MG63 (cell line): Measurements from ENCODE around the gene IL1RAPL2. TPM values are rescaled to one million over a fixed set of nuclear protein-coding genes. Genes with fewer than 3 reads are reported as not detected.
"Not testable (repeated sequence)": the region's sequence is repeated elsewhere in the genome, so short reads cannot be mapped to it uniquely, and the experiment has no call there.

Experiments used
- DNase-seq: peaks from one replicate; pipeline ENCODE4 v3.0.0-alpha.2; 2020
- H3K27me3 ChIP-seq: fragments of 250-450 bp; sonication (Bioruptor Pico); 2 replicates; pipeline ENCODE4 v1.5.1; 2020; ENCODE audit warnings: mild to moderate bottlenecking, moderate library complexity
- H3K36me3 ChIP-seq: fragments of 250-450 bp; sonication (Bioruptor Pico); 2 replicates; pipeline ENCODE4 v1.5.1; 2020; ENCODE audit warnings: mild to moderate bottlenecking, moderate library complexity
- H3K4me3 ChIP-seq: fragments of 250-450 bp; sonication (Bioruptor Pico); 2 replicates; pipeline ENCODE4 v1.5.1; 2020; ENCODE audit warnings: mild to moderate bottlenecking, moderate library complexity
- H3K9me3 ChIP-seq: fragments of 250-450 bp; sonication (Bioruptor Pico); 2 replicates; pipeline ENCODE4 v1.5.1; 2020; ENCODE audit warnings: mild to moderate bottlenecking, moderate library complexity
- total RNA-seq: library from RNA; depleted of rRNA; stranded (reverse); fragments of >200 nt; shearing (Covaris generic); gene quantifications from 2 replicates; pipeline ENCODE4 v1.2.3, GENCODE V29; 2014; ENCODE audit warnings: low replicate concordance

IL1RAPL2 gene
- total RNA-seq, 1 experiment from 2014 or later = not detected

- Histone ChIP-seq H3K27me3 (no peaks in the 10 kb centered on the region), H3K36me3 (no peaks in the 10 kb centered on the region), H3K4me3 (no peak overlapping the region), H3K9me3 (no peaks in the 10 kb centered on the region)
- no peak for DNase-seq
Measured at GRCh38 chrX:105664243-105664642, 1098.2 kb downstream of the IL1RAPL2 start.

- not testable (repeated sequence) for H3K36me3 ChIP-seq, H3K4me3 ChIP-seq, H3K27me3 ChIP-seq, DNase-seq, H3K9me3 ChIP-seq
Measured at GRCh38 chrX:105684288-105684687, 1118.3 kb downstream of the IL1RAPL2 start.

GRCh38 chrX:105694839-105695238 lies 1128.8 kb downstream of the IL1RAPL2 start:
- no peak overlapping the region for H3K4me3 ChIP-seq
- H3K36me3 ChIP-seq = no peaks in the 10 kb centered on the region
- no peak for DNase-seq
- H3K9me3 ChIP-seq = no peaks in the 10 kb centered on the region
- H3K27me3 ChIP-seq = no peaks in the 10 kb centered on the region

GRCh38 chrX:105695451-105695850 lies 1129.5 kb downstream of the IL1RAPL2 start:
- Histone ChIP-seq H3K27me3 (no peaks in the 10 kb centered on the region), H3K9me3 (no peaks in the 10 kb centered on the region), H3K36me3 (no peaks in the 10 kb centered on the region), H3K4me3 (no peak overlapping the region)
- DNase-seq = no peak

- H3K4me3 ChIP-seq = no peak overlapping the region
- no peaks in the 10 kb centered on the region for H3K27me3 ChIP-seq
- no peaks in the 10 kb centered on the region for H3K36me3 ChIP-seq
- H3K9me3 ChIP-seq = no peaks in the 10 kb centered on the region
- no peak for DNase-seq
Measured at GRCh38 chrX:105696870-105697269, 1130.9 kb downstream of the IL1RAPL2 start.

GRCh38 chrX:105697984-105698781 lies 1132.2 kb downstream of the IL1RAPL2 start:
- Histone ChIP-seq H3K9me3 (no peaks in the 10 kb centered on the region), H3K4me3 (no peak overlapping the region), H3K27me3 (no peaks in the 10 kb centered on the region), H3K36me3 (no peaks in the 10 kb centered on the region)
- peak; percentile 25 for DNase-seq

- Histone ChIP-seq H3K4me3 (no peak overlapping the region), H3K9me3 (no peaks in the 10 kb centered on the region), H3K27me3 (no peaks in the 10 kb centered on the region), H3K36me3 (no peaks in the 10 kb centered on the region)
- no peak for DNase-seq
Measured at GRCh38 chrX:105700331-105700730, 1134.3 kb downstream of the IL1RAPL2 start.

GRCh38 chrX:105701310-105702052 lies 1135.5 kb downstream of the IL1RAPL2 start:
- H3K36me3 ChIP-seq = no peaks in the 10 kb centered on the region
- H3K9me3 ChIP-seq = no peaks in the 10 kb centered on the region
- H3K4me3 ChIP-seq = no peak overlapping the region
- DNase-seq = no peak
- H3K27me3 ChIP-seq = no peaks in the 10 kb centered on the region

GRCh38 chrX:105703876-105704275 lies 1137.9 kb downstream of the IL1RAPL2 start:
- no peaks in the 10 kb centered on the region for H3K9me3 ChIP-seq
- no peak for DNase-seq
- no peaks in the 10 kb centered on the region for H3K27me3 ChIP-seq
- no peaks in the 10 kb centered on the region for H3K36me3 ChIP-seq
- no peak overlapping the region for H3K4me3 ChIP-seq

- Histone ChIP-seq H3K36me3 (no peaks in the 10 kb centered on the region), H3K9me3 (no peaks in the 10 kb centered on the region), H3K4me3 (no peak overlapping the region), H3K27me3 (no peaks in the 10 kb centered on the region)
- DNase-seq = no peak
Measured at GRCh38 chrX:105706041-105706440, 1140.0 kb downstream of the IL1RAPL2 start.

GRCh38 chrX:105711805-105712204 lies 1145.8 kb downstream of the IL1RAPL2 start:
- DNase-seq = no peak
- H3K4me3 ChIP-seq = no peak overlapping the region
- no peaks in the 10 kb centered on the region for H3K27me3 ChIP-seq
- no peaks in the 10 kb centered on the region for H3K9me3 ChIP-seq
- no peaks in the 10 kb centered on the region for H3K36me3 ChIP-seq

GRCh38 chrX:105715746-105716145 lies 1149.7 kb downstream of the IL1RAPL2 start:
- no peaks in the 10 kb centered on the region for H3K9me3 ChIP-seq
- no peak overlapping the region for H3K4me3 ChIP-seq
- H3K36me3 ChIP-seq = no peaks in the 10 kb centered on the region
- no peaks in the 10 kb centered on the region for H3K27me3 ChIP-seq
- DNase-seq = no peak

- no peak for DNase-seq
- Histone ChIP-seq H3K27me3 (no peaks in the 10 kb centered on the region), H3K9me3 (no peaks in the 10 kb centered on the region), H3K36me3 (no peaks in the 10 kb centered on the region), H3K4me3 (no peak overlapping the region)
Measured at GRCh38 chrX:105723966-105724735, 1158.2 kb downstream of the IL1RAPL2 start.

- no peaks in the 10 kb centered on the region for H3K27me3 ChIP-seq
- H3K9me3 ChIP-seq = no peaks in the 10 kb centered on the region
- DNase-seq = no peak
- H3K4me3 ChIP-seq = no peak overlapping the region
- no peaks in the 10 kb centered on the region for H3K36me3 ChIP-seq
Measured at GRCh38 chrX:105725228-105725627, 1159.2 kb downstream of the IL1RAPL2 start.

- Histone ChIP-seq H3K4me3 (no peak overlapping the region), H3K9me3 (no peaks in the 10 kb centered on the region), H3K36me3 (no peaks in the 10 kb centered on the region), H3K27me3 (no peaks in the 10 kb centered on the region)
- no peak for DNase-seq
Measured at GRCh38 chrX:105738162-105738561, 1172.2 kb downstream of the IL1RAPL2 start.

- no peak for DNase-seq
- H3K4me3 ChIP-seq = no peak overlapping the region
- no peaks in the 10 kb centered on the region for H3K36me3 ChIP-seq
- no peaks in the 10 kb centered on the region for H3K9me3 ChIP-seq
- H3K27me3 ChIP-seq = no peaks in the 10 kb centered on the region
Measured at GRCh38 chrX:105744291-105744690, 1178.3 kb downstream of the IL1RAPL2 start.

GRCh38 chrX:105744946-105745345 lies 1178.9 kb downstream of the IL1RAPL2 start:
- Histone ChIP-seq H3K36me3 (no peaks in the 10 kb centered on the region), H3K4me3 (no peak overlapping the region), H3K27me3 (no peaks in the 10 kb centered on the region), H3K9me3 (no peaks in the 10 kb centered on the region)
- no peak for DNase-seq
